Trophoblast cell (in vitro differentiated cells and primary cell): ENCODE results near the gene FOXJ3.

ENCODE experiments used
- DNase-seq, 2 donors: peaks; one replicate each; pipeline ENCODE4 v3.0.0-alpha.2; 2016
- H2AFZ ChIP-seq: 2 replicates; pipeline ENCODE4 v1.6.1; 2013; ENCODE audit warnings: low read length, moderate library complexity, mild to moderate bottlenecking; ENCODE audit not compliant: insufficient read depth, poor library complexity
- H2AK5ac ChIP-seq: 2 replicates; pipeline ENCODE4 v1.6.1; 2013; ENCODE audit warnings: mild to moderate bottlenecking, low read length
- H2BK120ac ChIP-seq: 2 replicates; pipeline ENCODE4 v1.6.1; 2013; ENCODE audit warnings: low read length, mild to moderate bottlenecking, moderate library complexity; ENCODE audit not compliant: insufficient read depth, poor library complexity
- H2BK12ac ChIP-seq: 2 replicates; pipeline ENCODE4 v1.6.1; 2013; ENCODE audit warnings: mild to moderate bottlenecking, low read length, moderate library complexity
- H2BK5ac ChIP-seq: 2 replicates; pipeline ENCODE4 v1.6.1; 2013; ENCODE audit warnings: low read length, low read depth, moderate library complexity, mild to moderate bottlenecking; ENCODE audit not compliant: poor library complexity
- H3K14ac ChIP-seq: 2 replicates; pipeline ENCODE4 v1.6.1; 2013; ENCODE audit warnings: mild to moderate bottlenecking, low read length
- H3K18ac ChIP-seq: 2 replicates; pipeline ENCODE4 v1.6.1; 2013; ENCODE audit warnings: mild to moderate bottlenecking, low read length
- H3K23ac ChIP-seq: 2 replicates; pipeline ENCODE4 v1.6.1; 2013; ENCODE audit warnings: low read length
- H3K27ac ChIP-seq: 2 replicates; pipeline ENCODE4 v1.5.1; 2013; ENCODE audit warnings: low read depth, mild to moderate bottlenecking, inconsistent platforms, low read length, moderate library complexity
- H3K27me3 ChIP-seq: 2 replicates; pipeline ENCODE4 v1.6.1; 2013; ENCODE audit warnings: inconsistent platforms, mild to moderate bottlenecking, low read length, moderate library complexity; ENCODE audit not compliant: insufficient read depth
- H3K36me3 ChIP-seq, 2 experiments: 1 replicate in 1 of 2; 2 replicates in 1 of 2; pipeline ENCODE4 v1.6.1; 2013; ENCODE audit warnings: low read length in 2 of 2, mild to moderate bottlenecking in 2 of 2, moderate library complexity in 1 of 2; ENCODE audit not compliant: insufficient read depth in 2 of 2, control insufficient read depth in 1 of 2
- H3K4ac ChIP-seq: 2 replicates; pipeline ENCODE4 v1.6.1; 2013; ENCODE audit warnings: low read depth, mild to moderate bottlenecking, low read length, moderate library complexity
- H3K4me1 ChIP-seq, 2 experiments: 1 replicate in 1 of 2; 2 replicates in 1 of 2; pipeline ENCODE4 v1.6.1; 2013; ENCODE audit warnings: low read length in 2 of 2, mild to moderate bottlenecking in 2 of 2, moderate library complexity in 1 of 2; ENCODE audit not compliant: insufficient read depth in 2 of 2, control insufficient read depth in 1 of 2
- H3K4me2 ChIP-seq: 2 replicates; pipeline ENCODE4 v1.6.1; 2013; ENCODE audit warnings: inconsistent platforms, mild to moderate bottlenecking, low read length, moderate library complexity
- H3K4me3 ChIP-seq: 2 replicates; pipeline ENCODE4 v1.5.1; 2013; ENCODE audit warnings: mild to moderate bottlenecking, low read depth, low read length, inconsistent platforms
- H3K79me1 ChIP-seq: one replicate; pipeline ENCODE4 v1.6.1; 2013; ENCODE audit warnings: low read length
- H3K79me2 ChIP-seq: 2 replicates; pipeline ENCODE4 v1.6.1; 2013; ENCODE audit warnings: low read length, mild to moderate bottlenecking; ENCODE audit not compliant: control insufficient read depth, insufficient read depth, poor library complexity
- H3K9ac ChIP-seq: 2 replicates; pipeline ENCODE4 v1.6.1; 2013; ENCODE audit warnings: mild to moderate bottlenecking, low read length
- H3K9me3 ChIP-seq: 2 replicates; pipeline ENCODE4 v1.6.1; 2013; ENCODE audit warnings: low read depth, mild to moderate bottlenecking, control low read depth, inconsistent platforms, low read length; ENCODE audit not compliant: insufficient read depth
- H4K12ac ChIP-seq: 2 replicates; pipeline ENCODE4 v1.6.1; 2013; ENCODE audit warnings: low read depth, mild to moderate bottlenecking, low read length, moderate library complexity
- H4K8ac ChIP-seq: 2 replicates; pipeline ENCODE4 v1.6.1; 2013; ENCODE audit warnings: low read depth, mild to moderate bottlenecking, low read length, moderate library complexity
- H4K91ac ChIP-seq: one replicate; pipeline ENCODE4 v1.6.1; 2013; ENCODE audit warnings: low read depth, mild to moderate bottlenecking, low read length, moderate library complexity
- WGBS: extraction: QIAGEN DNeasy Blood & Tissue Kit; methylation state at CpG from one replicate; pipeline ENCODE4 v1.1.7; 2013; ENCODE audit warnings: missing lambda C conversion rate; ENCODE audit not compliant: insufficient read length, insufficient coverage; ENCODE audit errors: extremely low coverage; 5-methylcytosine and 5-hydroxymethylcytosine counted together

The FOXJ3 gene

DNA sequence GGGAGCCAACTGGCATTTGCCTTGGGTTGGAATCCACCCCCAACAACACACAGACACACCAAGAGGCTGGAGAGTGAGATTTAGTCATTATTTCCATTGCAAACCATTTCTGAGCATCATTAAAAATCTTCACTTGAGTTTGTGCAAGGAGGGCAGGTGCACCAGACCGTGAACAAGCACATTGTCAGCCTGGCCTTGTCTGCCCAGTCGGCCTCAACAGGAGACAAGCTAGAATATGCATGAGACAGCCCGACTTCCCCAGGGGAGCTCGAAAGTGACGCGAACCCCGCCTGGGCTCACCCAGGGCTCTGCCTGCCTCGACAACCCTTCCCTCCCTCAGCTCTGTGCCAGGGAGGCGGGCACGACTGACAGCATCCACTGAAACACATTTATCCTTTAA, 197.3 kb downstream of the FOXJ3 start:
- Histone ChIP-seq H3K79me2 (no peaks in the 10 kb centered on the region), H3K27me3 (no peaks in the 10 kb centered on the region), H3K4ac (no peak overlapping the region), H3K4me2 (no peak overlapping the region), H3K4me1 (no peaks in the 10 kb centered on the region), H2BK5ac (no peak overlapping the region), H3K18ac (no peak overlapping the region), H4K12ac (no peak overlapping the region), H2BK120ac (no peak overlapping the region), H3K79me1 (no peaks in the 10 kb centered on the region), H3K36me3 (peaks cover 0 to 1% of the 10 kb centered on the region in 2 experiments), H3K27ac (no peak overlapping the region), H3K9ac (no peak overlapping the region), H3K4me3 (no peak overlapping the region), H4K8ac (no peak overlapping the region), H3K23ac (no peak overlapping the region), H2AFZ (no peak overlapping the region), H3K14ac (no peak overlapping the region), H2BK12ac (no peak overlapping the region), H2AK5ac (no peak overlapping the region), H3K9me3 (peaks cover 2% of the 10 kb centered on the region), H4K91ac (no peak overlapping the region)
- WGBS = no CpG with 5 or more reads among the region's 10 CpGs
- no peak for DNase-seq

GRCh38 chr1:42136466-42136865, 198.6 kb downstream of the FOXJ3 start:
- H3K4me3 ChIP-seq = no peak overlapping the region
- no peaks in the 10 kb centered on the region for H3K4me1 ChIP-seq
- peaks cover 2% of the 10 kb centered on the region for H3K9me3 ChIP-seq
- H4K91ac ChIP-seq = no peak overlapping the region
- H4K12ac ChIP-seq = no peak overlapping the region
- H2BK120ac ChIP-seq = no peak overlapping the region
- no peaks in the 10 kb centered on the region for H3K79me1 ChIP-seq
- no peak overlapping the region for H2AFZ ChIP-seq
- no peak overlapping the region for H3K4me2 ChIP-seq
- no peak overlapping the region for H3K27ac ChIP-seq
- DNase-seq = no peak
- no peak overlapping the region for H2BK5ac ChIP-seq
- no peak overlapping the region for H3K14ac ChIP-seq
- H4K8ac ChIP-seq = no peak overlapping the region
- H2AK5ac ChIP-seq = no peak overlapping the region
- H3K18ac ChIP-seq = no peak overlapping the region
- H3K9ac ChIP-seq = no peak overlapping the region
- no peak overlapping the region for H2BK12ac ChIP-seq
- no peak overlapping the region for H3K23ac ChIP-seq
- H3K79me2 ChIP-seq = no peaks in the 10 kb centered on the region
- H3K36me3 ChIP-seq = peaks cover 0 to 1% of the 10 kb centered on the region in 2 experiments
- no peaks in the 10 kb centered on the region for H3K27me3 ChIP-seq
- no peak overlapping the region for H3K4ac ChIP-seq

GRCh38 chr1:42135426-42135825, 199.6 kb downstream of the FOXJ3 start:
- H3K36me3 ChIP-seq = peaks cover 0 to 1% of the 10 kb centered on the region in 2 experiments
- H2AK5ac ChIP-seq = no peak overlapping the region
- H3K27ac ChIP-seq = no peak overlapping the region
- WGBS = no CpG with 5 or more reads among the region's 3 CpGs
- no peaks in the 10 kb centered on the region for H3K79me2 ChIP-seq
- no peak overlapping the region for H3K9ac ChIP-seq
- DNase-seq = peak; percentile 53 to 83
- no peak overlapping the region for H2BK5ac ChIP-seq
- H2AFZ ChIP-seq = no peak overlapping the region
- no peak overlapping the region for H4K91ac ChIP-seq
- no peak overlapping the region for H3K4me3 ChIP-seq
- no peak overlapping the region for H4K12ac ChIP-seq
- no peaks in the 10 kb centered on the region for H3K79me1 ChIP-seq
- no peak overlapping the region for H3K18ac ChIP-seq
- H3K14ac ChIP-seq = no peak overlapping the region
- H3K4me2 ChIP-seq = no peak overlapping the region
- H3K4ac ChIP-seq = no peak overlapping the region
- H2BK12ac ChIP-seq = no peak overlapping the region
- no peaks in the 10 kb centered on the region for H3K27me3 ChIP-seq
- H2BK120ac ChIP-seq = no peak overlapping the region
- peaks cover 2% of the 10 kb centered on the region for H3K9me3 ChIP-seq
- no peak overlapping the region for H4K8ac ChIP-seq
- H3K23ac ChIP-seq = no peak overlapping the region
- no peaks in the 10 kb centered on the region for H3K4me1 ChIP-seq

DNA sequence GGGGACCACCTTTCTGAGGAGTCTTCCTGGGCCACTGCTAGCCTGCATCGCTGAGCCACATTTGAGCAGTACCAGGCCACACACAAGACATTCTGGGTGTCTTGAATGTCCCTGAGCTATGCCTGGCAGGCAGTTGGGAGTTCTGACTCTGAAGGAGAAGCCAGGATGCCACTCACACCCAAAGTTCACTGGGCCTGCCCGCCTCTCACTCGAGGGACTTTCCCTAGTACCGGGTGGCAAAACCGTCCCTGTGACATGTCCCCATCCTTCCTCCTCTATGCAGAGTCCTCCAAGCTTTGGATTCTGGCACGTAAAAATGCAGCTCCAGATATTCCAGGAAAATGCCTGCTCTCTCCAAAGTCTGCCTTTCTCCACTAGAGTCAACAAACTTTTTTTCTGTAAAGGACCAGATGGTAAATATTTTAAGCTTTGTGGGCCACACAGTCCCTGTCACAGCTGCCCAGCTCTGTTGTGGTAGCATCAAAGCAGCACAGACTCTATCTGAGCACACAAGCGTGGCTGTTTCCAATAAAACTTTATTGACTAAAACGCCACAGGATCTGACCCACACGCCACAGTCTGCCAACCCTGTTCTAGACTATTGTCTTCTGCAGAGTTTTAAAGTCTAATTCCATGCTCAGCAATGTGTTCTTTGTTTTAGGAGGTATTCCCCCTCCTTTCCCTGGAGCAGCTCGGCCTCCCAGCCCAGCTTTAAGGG, 201.1 kb downstream of the FOXJ3 start:
- no peak overlapping the region for H2AK5ac ChIP-seq
- no peak overlapping the region for H3K27ac ChIP-seq
- no peaks in the 10 kb centered on the region for H3K36me3 ChIP-seq
- H3K27me3 ChIP-seq = no peaks in the 10 kb centered on the region
- H3K4ac ChIP-seq = no peak overlapping the region
- H3K9me3 ChIP-seq = peaks cover 2% of the 10 kb centered on the region
- no peak overlapping the region for H3K9ac ChIP-seq
- no peak overlapping the region for H2AFZ ChIP-seq
- no peak overlapping the region for H4K8ac ChIP-seq
- H4K91ac ChIP-seq = no peak overlapping the region
- no peak overlapping the region for H3K4me3 ChIP-seq
- no peak overlapping the region for H3K14ac ChIP-seq
- no peak overlapping the region for H2BK5ac ChIP-seq
- H2BK12ac ChIP-seq = no peak overlapping the region
- WGBS = no CpG with 5 or more reads among the region's 10 CpGs
- no peak overlapping the region for H2BK120ac ChIP-seq
- H3K79me2 ChIP-seq = no peaks in the 10 kb centered on the region
- H3K79me1 ChIP-seq = no peaks in the 10 kb centered on the region
- no peak for DNase-seq
- no peak overlapping the region for H3K18ac ChIP-seq
- H3K4me1 ChIP-seq = peaks cover 0 to 6% of the 10 kb centered on the region in 2 experiments
- H3K23ac ChIP-seq = no peak overlapping the region
- no peak overlapping the region for H4K12ac ChIP-seq
- H3K4me2 ChIP-seq = no peak overlapping the region
